HepG2 (cell line): Measurements from ENCODE around the gene SPA17. TPM values are rescaled to one million over a fixed set of nuclear protein-coding genes. Genes with fewer than 3 reads are reported as not detected.

Experiments used
- BRD4 ChIP-seq: sonication (generic); formaldehyde crosslinking; IDR thresholded peaks from 2 replicates; pipeline ENCODE4 v1.4.0; 2020; ENCODE audit warnings: missing genetic modification reagents
- CSRNP1 ChIP-seq: sonication (generic); formaldehyde crosslinking; IDR thresholded peaks from 2 replicates; pipeline ENCODE4 v1.8.1; 2023; ENCODE audit warnings: mild to moderate bottlenecking, missing genetic modification reagents
- IKZF4 ChIP-seq: sonication (generic); formaldehyde crosslinking; IDR thresholded peaks from 2 replicates; pipeline ENCODE4 v1.5.1; 2020; ENCODE audit warnings: borderline replicate concordance, mild to moderate bottlenecking, low read depth, missing genetic modification reagents; ENCODE audit errors: not compliant biosample characterization
- IRF9 ChIP-seq: sonication (generic); formaldehyde crosslinking; IDR thresholded peaks from 2 replicates; pipeline ENCODE4 v1.8.0; 2022; ENCODE audit warnings: missing genetic modification reagents, mild to moderate bottlenecking, borderline replicate concordance
- ISL2 ChIP-seq: sonication (generic); formaldehyde crosslinking; IDR thresholded peaks from 2 replicates; pipeline ENCODE4 v1.5.0; 2020; ENCODE audit warnings: missing genetic modification reagents
- JUNB ChIP-seq: sonication (generic); formaldehyde crosslinking; IDR thresholded peaks from 2 replicates; pipeline ENCODE4 v1.8.0; 2022; ENCODE audit warnings: missing genetic modification reagents, mild to moderate bottlenecking, borderline replicate concordance
- MED8 ChIP-seq: sonication (generic); formaldehyde crosslinking; IDR thresholded peaks from 2 replicates; pipeline ENCODE4 v1.8.1; 2023; ENCODE audit warnings: mild to moderate bottlenecking, missing genetic modification reagents; ENCODE audit not compliant: insufficient replicate concordance
- MYNN ChIP-seq: sonication (generic); formaldehyde crosslinking; IDR thresholded peaks from 2 replicates; pipeline ENCODE4 v1.4.0; 2020; ENCODE audit warnings: mild to moderate bottlenecking, low read depth, missing genetic modification reagents
- RFX3 ChIP-seq: IDR thresholded peaks from 2 replicates; pipeline ENCODE4 v1.6.1; 2016; ENCODE audit warnings: missing biosample characterization, missing genetic modification reagents
- SRSF1 ChIP-seq: fragments of 200-400 bp; formaldehyde crosslinking; optimal IDR thresholded peaks from 2 replicates; pipeline ENCODE3; 2017; ENCODE audit warnings: mild to moderate bottlenecking, low read depth, low read length, moderate library complexity
- TFE3 ChIP-seq: IDR thresholded peaks from 2 replicates; pipeline ENCODE4 v1.6.1; 2016
- YEATS4 ChIP-seq: sonication (generic); formaldehyde crosslinking; IDR thresholded peaks from 2 replicates; pipeline ENCODE4 v1.4.0; 2020; ENCODE audit warnings: missing genetic modification reagents, borderline replicate concordance
- YY1 ChIP-seq: IDR thresholded peaks from 2 replicates; pipeline ENCODE4 v1.6.1; 2011; ENCODE audit warnings: low read length, low read depth, moderate library complexity, mild to moderate bottlenecking; ENCODE audit not compliant: insufficient read depth, insufficient replicate concordance
- ZNF180 ChIP-seq: sonication (generic); formaldehyde crosslinking; IDR thresholded peaks from 2 replicates; pipeline ENCODE4 v1.4.0; 2020; ENCODE audit warnings: low read depth, missing genetic modification reagents, borderline replicate concordance
- ZNF775 ChIP-seq: sonication (generic); formaldehyde crosslinking; IDR thresholded peaks from 2 replicates; pipeline ENCODE4 v1.4.0; 2020; ENCODE audit warnings: missing genetic modification reagents, mild to moderate bottlenecking, moderate library complexity, borderline replicate concordance
- ZNF782 ChIP-seq: sonication (generic); formaldehyde crosslinking; IDR thresholded peaks from 2 replicates; pipeline ENCODE4 v1.4.0; 2020; ENCODE audit warnings: missing genetic modification reagents, mild to moderate bottlenecking, borderline replicate concordance
- ZNF788 ChIP-seq: sonication (generic); formaldehyde crosslinking; IDR thresholded peaks from 2 replicates; pipeline ENCODE4 v1.5.0; 2020; ENCODE audit warnings: mild to moderate bottlenecking, missing genetic modification reagents, borderline replicate concordance
- ZSCAN29 ChIP-seq: sonication (generic); formaldehyde crosslinking; conservative IDR thresholded peaks from 2 replicates; pipeline ENCODE4 v1.4.0; 2020; ENCODE audit warnings: mild to moderate bottlenecking, missing genetic modification reagents
- polyA plus RNA-seq, 8 experiments: library from polyadenylated mRNA; depleted of rRNA in 3 of 8; stranded (reverse) in 7 of 8; unstranded in 1 of 8; fragments of >200 nt; fragmentation: Illumina TruSeq in 4 of 8; extraction: Trizol in 4 of 8; gene quantifications; 2 replicates each; pipeline versions ENCODE4 v1.2.1 to v1.2.3, GENCODE V29; 2011 to 2016; ENCODE audit warnings: low read depth in 4 of 8, missing spikeins in 1 of 8, mixed read lengths in 1 of 8; ENCODE audit not compliant: insufficient read depth in 1 of 8
- total RNA-seq, 5 experiments: library from RNA; depleted of rRNA; stranded (reverse); fragments of >200 nt; fragmentation: Illumina TruSeq; extraction: Trizol; gene quantifications; 2 replicates each; pipeline ENCODE4 v1.2.3, GENCODE V29; 2016; ENCODE audit warnings: low read depth in 1 of 5
- TF ChIP-seq, protein P1 (sequence below): sonication (generic); formaldehyde crosslinking; IDR thresholded peaks from 2 replicates; pipeline ENCODE4 v1.8.0; 2022; ENCODE audit warnings: mild to moderate bottlenecking, missing genetic modification reagents
- TF ChIP-seq, protein P2 (sequence below): sonication (generic); IDR thresholded peaks from 2 replicates; pipeline ENCODE4 v1.6.1; 2016; ENCODE audit warnings: low read depth, borderline replicate concordance

Gene SPA17
- total and polyA plus RNA-seq, 2 of the 13 experiments (the other 11 are each of a cell fraction or from before 2014, with no cell fraction given): 4.4 to 8.4 TPM

GRCh38 chr11:124746621-124747243, 73.0 kb downstream of the SPA17 start (continued):
- TF ChIP-seq, protein P1, sequence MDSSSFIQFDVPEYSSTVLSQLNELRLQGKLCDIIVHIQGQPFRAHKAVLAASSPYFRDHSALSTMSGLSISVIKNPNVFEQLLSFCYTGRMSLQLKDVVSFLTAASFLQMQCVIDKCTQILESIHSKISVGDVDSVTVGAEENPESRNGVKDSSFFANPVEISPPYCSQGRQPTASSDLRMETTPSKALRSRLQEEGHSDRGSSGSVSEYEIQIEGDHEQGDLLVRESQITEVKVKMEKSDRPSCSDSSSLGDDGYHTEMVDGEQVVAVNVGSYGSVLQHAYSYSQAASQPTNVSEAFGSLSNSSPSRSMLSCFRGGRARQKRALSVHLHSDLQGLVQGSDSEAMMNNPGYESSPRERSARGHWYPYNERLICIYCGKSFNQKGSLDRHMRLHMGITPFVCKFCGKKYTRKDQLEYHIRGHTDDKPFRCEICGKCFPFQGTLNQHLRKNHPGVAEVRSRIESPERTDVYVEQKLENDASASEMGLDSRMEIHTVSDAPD (CRISPR knock-in tag): no peak
- TF ChIP-seq MYNN (no peak), MED8 (CRISPR knock-in tag) (no peak), IRF9 (CRISPR knock-in tag) (peak; percentile 58; the same call in 1 of the 2 replicates), YEATS4 (peak; percentile 70; the same call in 1 of the 2 replicates), RFX3 (CRISPR knock-in tag) (no peak), JUNB (CRISPR knock-in tag) (no peak), ISL2 (CRISPR knock-in tag) (no peak), CSRNP1 (CRISPR knock-in tag) (no peak), IKZF4 (peak; percentile 72), ZNF180 (CRISPR knock-in tag) (no peak), BRD4 (CRISPR knock-in tag) (no peak), SRSF1 (no peak), TFE3 (CRISPR knock-in tag) (no peak), YY1 (no peak), ZSCAN29 (peak; percentile 76; the same call in 1 of the 2 replicates), ZNF788 (CRISPR knock-in tag) (peak; percentile 14; the same call in 1 of the 2 replicates), ZNF775 (CRISPR knock-in tag) (no peak), ZNF782 (CRISPR knock-in tag) (peak; percentile 1; the same call in 1 of the 2 replicates)
- TF ChIP-seq, protein P2, sequence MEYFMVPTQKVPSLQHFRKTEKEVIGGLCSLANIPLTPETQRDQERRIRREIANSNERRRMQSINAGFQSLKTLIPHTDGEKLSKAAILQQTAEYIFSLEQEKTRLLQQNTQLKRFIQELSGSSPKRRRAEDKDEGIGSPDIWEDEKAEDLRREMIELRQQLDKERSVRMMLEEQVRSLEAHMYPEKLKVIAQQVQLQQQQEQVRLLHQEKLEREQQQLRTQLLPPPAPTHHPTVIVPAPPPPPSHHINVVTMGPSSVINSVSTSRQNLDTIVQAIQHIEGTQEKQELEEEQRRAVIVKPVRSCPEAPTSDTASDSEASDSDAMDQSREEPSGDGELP: no peak
